ENCODE results near the gene UBE2D1. TPM values are rescaled to one million over a fixed set of nuclear protein-coding genes. Genes with fewer than 3 reads are reported as not detected.

UBE2D1 gene
- total and polyA plus RNA-seq, 2 experiments from 2014 or later: 22.1 to 26.6 TPM

DNA sequence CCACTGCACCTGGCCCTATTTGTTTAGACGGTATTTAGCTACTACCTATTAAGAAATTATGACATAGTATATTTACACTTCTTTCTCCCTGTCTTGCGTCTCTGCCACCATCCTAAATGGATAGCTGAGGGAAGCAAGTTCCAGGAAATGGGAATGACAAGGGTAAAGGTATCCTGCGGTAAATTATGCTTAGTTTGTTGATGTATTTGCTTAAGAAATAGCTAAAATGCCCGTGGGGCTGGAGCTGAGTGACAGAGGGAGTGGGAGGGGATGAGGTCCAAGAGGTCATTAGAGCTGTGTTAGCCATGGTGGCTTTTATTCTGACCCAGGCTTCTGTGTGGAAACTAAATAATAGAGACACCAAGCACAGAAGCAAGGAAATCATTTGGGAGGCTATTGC, 29.0 kb upstream of the UBE2D1 start:
- TF ChIP-seq EZH2phosphoT487 (IDR thresholded peaks at IDR 0.05; ENCODE audit: low read depth, severe bottlenecking, unreplicated experiment) (no peak), EZH2 (IDR thresholded peaks at IDR 0.05; ENCODE audit: borderline replicate concordance) (no peak)
- TF ChIP-seq, protein P1, sequence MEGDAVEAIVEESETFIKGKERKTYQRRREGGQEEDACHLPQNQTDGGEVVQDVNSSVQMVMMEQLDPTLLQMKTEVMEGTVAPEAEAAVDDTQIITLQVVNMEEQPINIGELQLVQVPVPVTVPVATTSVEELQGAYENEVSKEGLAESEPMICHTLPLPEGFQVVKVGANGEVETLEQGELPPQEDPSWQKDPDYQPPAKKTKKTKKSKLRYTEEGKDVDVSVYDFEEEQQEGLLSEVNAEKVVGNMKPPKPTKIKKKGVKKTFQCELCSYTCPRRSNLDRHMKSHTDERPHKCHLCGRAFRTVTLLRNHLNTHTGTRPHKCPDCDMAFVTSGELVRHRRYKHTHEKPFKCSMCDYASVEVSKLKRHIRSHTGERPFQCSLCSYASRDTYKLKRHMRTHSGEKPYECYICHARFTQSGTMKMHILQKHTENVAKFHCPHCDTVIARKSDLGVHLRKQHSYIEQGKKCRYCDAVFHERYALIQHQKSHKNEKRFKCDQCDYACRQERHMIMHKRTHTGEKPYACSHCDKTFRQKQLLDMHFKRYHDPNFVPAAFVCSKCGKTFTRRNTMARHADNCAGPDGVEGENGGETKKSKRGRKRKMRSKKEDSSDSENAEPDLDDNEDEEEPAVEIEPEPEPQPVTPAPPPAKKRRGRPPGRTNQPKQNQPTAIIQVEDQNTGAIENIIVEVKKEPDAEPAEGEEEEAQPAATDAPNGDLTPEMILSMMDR (IDR thresholded peaks at IDR 0.05; ENCODE audit: poor library complexity): no peak
- Histone ChIP-seq H3K9me2 (replicated peaks; ENCODE audit: insufficient read depth) (no peaks in the 10 kb centered on the region), H4K20me1 (ENCODE audit: insufficient read depth, poor library complexity, severe bottlenecking) (no peaks in the 10 kb centered on the region), H3K9me3 (ENCODE audit: low read depth) (no peaks in the 10 kb centered on the region), H3K79me2 (no peaks in the 10 kb centered on the region), H3K36me3 (replicated peaks; ENCODE audit: insufficient read depth, low read depth) (no peaks in the 10 kb centered on the region), H2AFZ (no peak overlapping the region), H3K4me3 (no peak overlapping the region), H3K4me2 (no peak overlapping the region), H3K27me3 (no peaks in the 10 kb centered on the region), H3K27ac (no peak overlapping the region), H3K4me1 (ENCODE audit: insufficient read depth) (no peaks in the 10 kb centered on the region)
- WGBS (ENCODE audit: low lambda C conversion rate, missing lambda C conversion rate): 38% methylated on average over 4 of the region's 4 CpGs
- no peak for DNase-seq (ENCODE audit: low spot score)

DNA sequence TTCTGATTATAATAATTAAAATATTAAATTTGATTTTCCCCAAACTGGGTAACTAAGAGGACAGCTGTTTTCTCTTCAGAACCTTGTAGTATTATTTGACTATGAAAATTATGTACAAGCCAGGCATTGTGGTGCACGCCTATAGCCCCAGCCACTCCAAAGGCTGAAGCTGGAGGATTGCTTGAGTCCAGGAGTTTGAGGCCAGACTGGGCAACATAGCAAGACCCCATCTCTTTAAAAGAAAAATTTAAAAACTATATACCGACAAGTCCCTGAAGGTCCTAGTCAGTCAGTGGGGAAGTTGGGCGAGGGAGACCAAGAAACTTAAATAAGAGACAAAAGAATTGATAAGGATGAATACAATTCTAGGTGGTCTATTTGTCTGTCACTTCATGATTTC, 27.1 kb upstream of the UBE2D1 start:
- no peak overlapping the region for H2AFZ ChIP-seq
- H3K4me1 ChIP-seq (ENCODE audit: insufficient read depth): no peaks in the 10 kb centered on the region
- TF ChIP-seq EZH2 (IDR thresholded peaks at IDR 0.05; ENCODE audit: borderline replicate concordance): no peak
- TF ChIP-seq, protein P1 (IDR thresholded peaks at IDR 0.05; ENCODE audit: poor library complexity): no peak
- no peak for TF ChIP-seq EZH2phosphoT487 (IDR thresholded peaks at IDR 0.05; ENCODE audit: low read depth, severe bottlenecking, unreplicated experiment)
- no peaks in the 10 kb centered on the region for H4K20me1 ChIP-seq (ENCODE audit: insufficient read depth, poor library complexity, severe bottlenecking)
- WGBS (ENCODE audit: low lambda C conversion rate, missing lambda C conversion rate): 92% methylated on average over 3 of the region's 3 CpGs
- no peak for DNase-seq (ENCODE audit: low spot score)
- no peak overlapping the region for H3K27ac ChIP-seq
- no peaks in the 10 kb centered on the region for H3K36me3 ChIP-seq (replicated peaks; ENCODE audit: insufficient read depth, low read depth)
- no peaks in the 10 kb centered on the region for H3K27me3 ChIP-seq
- no peak overlapping the region for H3K4me3 ChIP-seq
- H3K9me3 ChIP-seq (ENCODE audit: low read depth): no peaks in the 10 kb centered on the region
- no peaks in the 10 kb centered on the region for H3K79me2 ChIP-seq
- H3K9me2 ChIP-seq (replicated peaks; ENCODE audit: insufficient read depth): no peaks in the 10 kb centered on the region
- no peak overlapping the region for H3K4me2 ChIP-seq

DNA sequence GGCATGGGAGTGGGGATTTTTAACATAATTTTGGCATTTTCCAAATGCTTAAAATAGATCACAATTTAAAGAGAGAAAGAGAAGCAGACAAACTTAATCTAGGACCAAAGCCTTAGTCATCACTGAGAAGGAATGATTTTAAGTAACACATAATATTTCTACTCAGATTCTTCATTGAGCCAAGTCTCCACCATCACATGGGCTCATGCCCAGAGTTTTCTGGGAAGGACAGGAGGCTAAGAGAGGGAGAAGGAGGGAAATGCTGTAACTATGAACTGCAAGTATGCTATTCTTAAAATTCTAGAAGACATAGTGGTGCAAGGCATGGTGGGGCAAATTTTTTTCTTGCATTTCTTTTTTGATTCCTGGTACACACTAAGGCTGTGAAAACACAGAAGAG, 23.8 kb upstream of the UBE2D1 start:
- H3K4me1 ChIP-seq (ENCODE audit: insufficient read depth): no peaks in the 10 kb centered on the region
- no peaks in the 10 kb centered on the region for H3K9me3 ChIP-seq (ENCODE audit: low read depth)
- DNase-seq (ENCODE audit: low spot score): no peak
- H3K79me2 ChIP-seq: no peaks in the 10 kb centered on the region
- H3K4me2 ChIP-seq: no peak overlapping the region
- H3K4me3 ChIP-seq: no peak overlapping the region
- H2AFZ ChIP-seq: no peak overlapping the region
- no peak overlapping the region for H3K27ac ChIP-seq
- TF ChIP-seq, protein P1 (IDR thresholded peaks at IDR 0.05; ENCODE audit: poor library complexity): no peak
- TF ChIP-seq EZH2phosphoT487 (IDR thresholded peaks at IDR 0.05; ENCODE audit: low read depth, severe bottlenecking, unreplicated experiment): no peak
- H4K20me1 ChIP-seq (ENCODE audit: insufficient read depth, poor library complexity, severe bottlenecking): no peaks in the 10 kb centered on the region
- H3K36me3 ChIP-seq (replicated peaks; ENCODE audit: insufficient read depth, low read depth): no peaks in the 10 kb centered on the region
- no peaks in the 10 kb centered on the region for H3K27me3 ChIP-seq
- H3K9me2 ChIP-seq (replicated peaks; ENCODE audit: insufficient read depth): no peaks in the 10 kb centered on the region

DNA sequence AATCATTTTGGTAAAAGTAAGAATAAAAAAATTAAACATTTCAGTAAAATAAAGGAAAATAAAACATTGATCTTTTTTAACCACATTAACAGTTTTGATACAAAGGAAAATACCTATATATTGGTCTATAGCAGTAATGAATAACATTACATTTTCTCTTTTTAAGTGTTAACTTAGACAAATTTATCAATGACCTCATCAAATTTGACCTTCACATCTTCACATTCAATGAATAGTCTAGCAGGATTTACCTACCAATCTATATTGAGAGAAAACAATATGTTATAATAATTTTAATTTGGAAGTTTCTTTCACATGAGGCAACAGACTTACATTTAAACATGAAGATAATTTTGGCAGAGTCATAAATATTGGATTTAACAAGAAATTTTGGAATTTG, 17.9 kb upstream of the UBE2D1 start:
- Histone ChIP-seq H3K4me3 (no peak overlapping the region), H4K20me1 (ENCODE audit: insufficient read depth, poor library complexity, severe bottlenecking) (no peaks in the 10 kb centered on the region), H3K4me2 (no peak overlapping the region), H3K27me3 (no peaks in the 10 kb centered on the region), H3K27ac (no peak overlapping the region), H3K36me3 (replicated peaks; ENCODE audit: insufficient read depth, low read depth) (no peaks in the 10 kb centered on the region), H3K9me2 (replicated peaks; ENCODE audit: insufficient read depth) (no peaks in the 10 kb centered on the region), H3K9me3 (ENCODE audit: low read depth) (no peaks in the 10 kb centered on the region), H3K4me1 (ENCODE audit: insufficient read depth) (no peaks in the 10 kb centered on the region), H2AFZ (no peak overlapping the region), H3K79me2 (no peaks in the 10 kb centered on the region)
- no peak for DNase-seq (ENCODE audit: low spot score)
- TF ChIP-seq EZH2phosphoT487 (IDR thresholded peaks at IDR 0.05; ENCODE audit: low read depth, severe bottlenecking, unreplicated experiment) (no peak), EZH2 (IDR thresholded peaks at IDR 0.05; ENCODE audit: borderline replicate concordance) (no peak)
- TF ChIP-seq, protein P1 (IDR thresholded peaks at IDR 0.05; ENCODE audit: poor library complexity): no peak
